ENCODE data around the gene PRKAG2.

GRCh38 chr7:151679881-151680612, 196.9 kb downstream of the PRKAG2 start:
- TF ChIP-seq FOXJ3 (CRISPR knock-in tag; IDR thresholded peaks at IDR 0.05; ENCODE audit: borderline replicate concordance) (no peak), CTCF (CRISPR knock-in tag; IDR thresholded peaks at IDR 0.05) (no peak), BATF2 (CRISPR knock-in tag; IDR thresholded peaks at IDR 0.05) (no peak), RNF219 (CRISPR knock-in tag; IDR thresholded peaks at IDR 0.05) (no peak), EZH2 (conservative IDR thresholded peaks at IDR 0.05; ENCODE audit: low read depth, low read length) (no peak), MEIS2 (CRISPR knock-in tag; IDR thresholded peaks at IDR 0.05) (no peak), POLR2AphosphoS5 (IDR thresholded peaks at IDR 0.05; ENCODE audit: low read depth, low read length) (no peak)
